Heart left ventricle (tissue), 13 donors: ENCODE measurements around the gene INPP4B.

ENCODE experiments used
- CTCF ChIP-seq, 12 donors: fragments of 200-600 bp; sonication (generic) in 4 of 12; IDR thresholded peaks; one replicate each; pipeline versions ENCODE4 v1.5.0 to v1.8.0; 2018 to 2022; ENCODE audit warnings: antibody characterized with exemption in 12 of 12, mild to moderate bottlenecking in 5 of 12
- POLR2A ChIP-seq, 2 donors: fragments of 450-650 bp; IDR thresholded peaks; one replicate each; pipeline ENCODE4 v1.6.1; 2017; ENCODE audit warnings: antibody characterized with exemption in 2 of 2, mild to moderate bottlenecking in 2 of 2, moderate library complexity in 2 of 2
- donor health status: ischemic (EF 13 %, LVEDD 7.1; RV severe dilation, severe dysfunction).
- donor health status: DM: no; HTN: yes; CAD: no.
- donor health status: DM: no; HTN: no; CAD: no.
- donor health status: ischemic (EF 25% LVEDD 6.9; RV normal size, moderate dysfunction).
- donor health status: ischemic (EF 25% LVEDD 5.7; RV mildly dilated, moderate dysfunction).
- donor health status: ischemic (EF 35%, LVEDD 5.7; RV mildly dilated, moderate dysfunction).
- donor health status: nonischemic (EF 11% LVEDD 7.7; RV severe dilation, severe dysfunction).
- donor health status: DM: yes; HTN: yes; CAD: no.
- donor health status: PGD.
- donor health status: ischemic (EF 29% LVEDD 5.4; RV normal size, mild dysfunction).
- donor health status: nonischemic (EF 23%, LVEDD 6.1; RV moderate dilation, normal function).

GRCh38 chr4:142728233-142728632 lies 117.9 kb downstream of the INPP4B start:
- TF ChIP-seq POLR2A (IDR thresholded peaks at IDR 0.05) (no peak), CTCF (IDR thresholded peaks at IDR 0.05) (no peak)
